ENCODE measurements around the gene ASTN2.

ASTN2 gene

GRCh38 chr9:116959809-116960208 is 455.0 kb downstream of the ASTN2 start:
- DNase-seq (ENCODE audit: low spot score) = peak; percentile 46

GRCh38 chr9:116958881-116959280 is 456.0 kb downstream of the ASTN2 start:
- DNase-seq (ENCODE audit: low spot score) = no peak

- no peak for DNase-seq (ENCODE audit: low spot score)
These were observed 460.1 kb downstream of the ASTN2 start for GRCh38 chr9:116954731-116955130.

- DNase-seq (ENCODE audit: low spot score) = no peak
These were observed 461.6 kb downstream of the ASTN2 start for GRCh38 chr9:116953271-116953670.

- no peak for DNase-seq (ENCODE audit: low spot score)
These were observed 462.4 kb downstream of the ASTN2 start for GRCh38 chr9:116952436-116952810.

- DNase-seq (ENCODE audit: low spot score) = no peak
These were observed 463.0 kb downstream of the ASTN2 start for GRCh38 chr9:116951588-116952435.

GRCh38 chr9:116945817-116946216 is 469.0 kb downstream of the ASTN2 start:
- DNase-seq (ENCODE audit: low spot score) = no peak

- DNase-seq (ENCODE audit: low spot score) = no peak
These were observed 469.9 kb downstream of the ASTN2 start for GRCh38 chr9:116944714-116945534.

- no peak for DNase-seq (ENCODE audit: low spot score)
These were observed 470.9 kb downstream of the ASTN2 start for GRCh38 chr9:116943970-116944369.

GRCh38 chr9:116942593-116943061 is 472.2 kb downstream of the ASTN2 start:
- no peak for DNase-seq (ENCODE audit: low spot score)

GRCh38 chr9:116941266-116941665 is 473.6 kb downstream of the ASTN2 start:
- peak; percentile 30 for DNase-seq (ENCODE audit: low spot score)

- DNase-seq (ENCODE audit: low spot score) = no peak
These were observed 474.1 kb downstream of the ASTN2 start for GRCh38 chr9:116940614-116941215.

- no peak for DNase-seq (ENCODE audit: low spot score)
These were observed 475.2 kb downstream of the ASTN2 start for GRCh38 chr9:116939614-116940013.

- no peak for DNase-seq (ENCODE audit: low spot score)
These were observed 475.7 kb downstream of the ASTN2 start for GRCh38 chr9:116939161-116939560.

- no peak for DNase-seq (ENCODE audit: low spot score)
These were observed 477.5 kb downstream of the ASTN2 start for GRCh38 chr9:116937361-116937760.

- no peak for DNase-seq (ENCODE audit: low spot score)
These were observed 479.5 kb downstream of the ASTN2 start for GRCh38 chr9:116935149-116935897.

GRCh38 chr9:116934131-116934530 is 480.7 kb downstream of the ASTN2 start:
- no peak for DNase-seq (ENCODE audit: low spot score)

- DNase-seq (ENCODE audit: low spot score) = no peak
These were observed 481.6 kb downstream of the ASTN2 start for GRCh38 chr9:116933251-116933650.

GRCh38 chr9:116929621-116930020 is 485.2 kb downstream of the ASTN2 start:
- DNase-seq (ENCODE audit: low spot score) = no peak

- DNase-seq (ENCODE audit: low spot score) = no peak
These were observed 486.0 kb downstream of the ASTN2 start for GRCh38 chr9:116928884-116929283.

GRCh38 chr9:116928289-116928688 is 486.6 kb downstream of the ASTN2 start:
- no peak for DNase-seq (ENCODE audit: low spot score)

GRCh38 chr9:116927726-116928125 is 487.1 kb downstream of the ASTN2 start:
- no peak for DNase-seq (ENCODE audit: low spot score)
